NCI-H2227 (cell line): Measurements from ENCODE around the gene CRB1.
A peak's percentile ranks its signal among the peaks of the same experiment; 100 is the strongest.

Source experiments
- DNase-seq: peaks from one replicate; lab custom pipeline; 2025; ENCODE audit not compliant: unreplicated experiment; lab: John Stamatoyannopoulos, UW

CRB1 gene

GRCh38 chr1:197302775-197303174 lies 34.7 kb downstream of the CRB1 start:
- no peak for DNase-seq

- DNase-seq: no peak
Observed at GRCh38 chr1:197303463-197303862, 35.4 kb downstream of the CRB1 start.

DNA sequence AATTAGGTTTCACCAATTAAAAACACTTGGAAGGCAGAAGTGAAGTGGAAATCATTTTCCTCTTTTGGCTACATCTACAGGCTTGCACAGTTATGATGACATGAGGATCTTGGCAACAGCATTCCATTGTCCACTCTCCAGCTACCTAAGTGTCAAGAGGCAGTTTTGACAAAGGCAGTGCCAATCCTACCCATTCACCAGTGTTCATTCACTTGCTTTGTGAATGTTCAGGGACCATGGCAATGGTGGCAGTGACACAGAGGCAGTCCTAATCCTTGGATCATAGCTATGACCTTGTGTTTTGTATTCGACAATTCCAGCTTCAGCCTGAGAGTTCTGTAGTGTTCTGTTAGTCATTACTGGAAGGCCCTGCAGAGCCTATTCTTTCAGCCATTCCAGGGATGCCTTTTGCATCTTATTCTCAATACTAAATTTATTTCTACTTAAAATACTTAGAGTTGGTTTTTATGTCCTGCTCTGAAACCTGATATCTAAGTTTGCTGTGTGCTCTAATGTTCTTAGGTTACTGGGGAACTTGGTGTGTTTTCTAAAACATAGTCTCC lies 36.7 kb downstream of the CRB1 start:
- DNase-seq: no peak

- no peak for DNase-seq
Observed at GRCh38 chr1:197305925-197306324, 37.9 kb downstream of the CRB1 start.

- peak; percentile 30 for DNase-seq
Observed at GRCh38 chr1:197306381-197307062, 38.5 kb downstream of the CRB1 start.

GRCh38 chr1:197307136-197307535 lies 39.1 kb downstream of the CRB1 start:
- no peak for DNase-seq

GRCh38 chr1:197307551-197307950 lies 39.5 kb downstream of the CRB1 start:
- peak; percentile 51 for DNase-seq

- no peak for DNase-seq
Observed at GRCh38 chr1:197311081-197311480, 43.0 kb downstream of the CRB1 start.

DNA sequence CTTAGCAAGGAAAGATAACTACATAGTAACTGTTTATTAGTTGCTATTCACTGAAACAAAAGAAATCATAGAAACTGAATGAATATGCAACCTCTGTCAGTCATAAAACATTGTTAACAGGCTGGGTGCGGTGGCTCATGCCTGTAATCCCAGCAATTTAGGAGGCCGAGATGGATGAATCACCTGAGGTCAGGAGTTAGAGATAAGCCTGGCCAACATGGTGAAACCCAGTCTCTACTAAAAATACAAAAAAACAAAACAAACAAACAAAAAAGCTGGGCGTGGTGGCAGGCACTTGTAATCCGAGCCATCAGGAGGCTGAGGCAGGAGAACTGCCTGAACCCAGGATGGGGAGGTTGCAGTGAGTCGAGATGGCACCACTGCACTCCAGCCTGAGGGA lies 44.1 kb downstream of the CRB1 start:
- no peak for DNase-seq

- DNase-seq: no peak
Observed at GRCh38 chr1:197313713-197314112, 45.7 kb downstream of the CRB1 start.

DNA sequence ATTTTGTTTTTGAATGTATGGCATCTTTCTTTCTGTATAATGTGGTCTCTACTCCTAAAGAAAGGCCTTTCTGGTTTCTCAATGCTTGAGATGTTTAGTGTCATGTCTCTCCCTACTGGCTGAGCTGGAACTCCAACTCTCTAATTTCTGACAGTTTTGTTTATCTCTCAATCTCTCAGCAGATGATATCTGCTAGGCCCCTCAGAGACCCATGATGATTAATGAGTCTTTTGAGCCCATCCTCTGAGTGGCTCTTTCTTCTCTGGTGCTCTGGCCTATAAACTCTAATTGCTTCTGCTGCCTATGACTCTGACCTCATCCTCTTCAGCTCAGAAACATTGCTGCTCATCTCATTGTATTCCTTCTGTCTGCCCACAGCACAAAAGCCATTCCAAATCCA lies 46.6 kb downstream of the CRB1 start:
- peak; percentile 87 for DNase-seq

DNA sequence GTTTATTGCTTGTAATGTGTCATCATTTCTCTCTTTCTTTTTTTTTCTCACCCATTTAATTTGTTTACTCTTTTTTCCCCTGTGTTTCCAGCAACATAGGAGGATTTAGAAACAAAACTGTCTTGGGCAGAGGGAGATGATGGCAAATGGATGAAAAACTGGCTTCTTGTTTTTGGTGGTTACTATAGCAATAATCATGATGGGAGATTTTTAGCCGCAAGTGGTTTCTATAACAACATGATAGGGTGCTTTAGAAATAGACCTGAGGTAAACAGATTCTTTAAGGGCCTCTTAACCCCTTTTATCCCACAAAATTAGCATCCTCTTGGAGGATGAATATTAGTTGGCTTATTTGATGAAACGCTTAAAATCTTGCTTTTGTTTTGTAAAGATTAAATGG lies 51.6 kb downstream of the CRB1 start:
- peak; percentile 44 for DNase-seq

GRCh38 chr1:197320991-197321531 lies 53.0 kb downstream of the CRB1 start:
- DNase-seq: no peak

DNA sequence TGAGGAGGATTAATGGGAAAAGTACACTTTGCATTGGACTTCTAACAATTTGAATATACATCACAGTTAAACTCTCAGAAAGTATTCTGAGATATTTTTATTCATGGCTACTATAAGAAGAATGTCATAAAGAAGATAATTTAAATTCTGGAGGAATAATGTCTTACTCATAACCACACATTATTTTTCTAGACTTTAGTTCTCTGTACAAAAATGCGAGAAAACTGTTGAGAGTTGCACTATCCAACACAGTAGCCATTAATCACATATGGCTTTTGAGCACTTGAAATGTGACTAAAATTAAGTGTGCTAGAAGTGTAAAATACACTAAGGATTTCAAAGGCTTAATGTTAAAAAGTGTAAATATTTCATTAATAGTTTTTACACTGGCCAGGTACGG lies 53.8 kb downstream of the CRB1 start:
- no peak for DNase-seq

DNA sequence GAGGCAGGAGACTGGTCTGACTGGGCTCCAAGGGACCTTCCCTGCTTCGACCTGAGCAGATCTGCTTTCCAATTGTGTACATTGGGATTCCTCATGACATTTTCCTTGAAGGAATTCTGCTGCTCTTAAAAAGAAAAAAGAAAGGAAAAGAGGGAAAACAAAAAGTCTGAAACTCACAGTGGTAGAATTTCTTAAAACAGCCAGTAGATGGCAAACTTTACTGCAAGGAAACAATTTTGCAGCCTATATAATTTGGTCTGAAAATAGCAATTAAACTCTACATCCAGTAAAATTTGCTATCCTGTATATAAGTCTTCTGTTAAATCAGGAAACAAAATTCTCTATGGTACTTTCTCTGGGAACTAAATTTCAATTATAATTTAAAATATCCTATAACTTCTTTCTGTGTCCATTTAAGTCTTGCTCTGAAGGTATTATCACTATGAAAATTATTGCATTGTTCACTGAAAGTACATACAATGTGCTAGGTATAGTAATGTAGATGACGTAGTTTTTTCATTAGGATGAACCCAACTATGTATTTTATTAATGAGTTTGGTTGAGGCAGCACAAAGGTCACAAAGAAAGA lies 59.8 kb downstream of the CRB1 start:
- DNase-seq: peak; percentile 27

- no peak for DNase-seq
Observed at GRCh38 chr1:197330213-197330612, 62.2 kb downstream of the CRB1 start.

- DNase-seq: no peak
Observed at GRCh38 chr1:197331565-197331964, 63.5 kb downstream of the CRB1 start.

GRCh38 chr1:197333041-197333440 lies 65.0 kb downstream of the CRB1 start:
- DNase-seq: no peak

DNA sequence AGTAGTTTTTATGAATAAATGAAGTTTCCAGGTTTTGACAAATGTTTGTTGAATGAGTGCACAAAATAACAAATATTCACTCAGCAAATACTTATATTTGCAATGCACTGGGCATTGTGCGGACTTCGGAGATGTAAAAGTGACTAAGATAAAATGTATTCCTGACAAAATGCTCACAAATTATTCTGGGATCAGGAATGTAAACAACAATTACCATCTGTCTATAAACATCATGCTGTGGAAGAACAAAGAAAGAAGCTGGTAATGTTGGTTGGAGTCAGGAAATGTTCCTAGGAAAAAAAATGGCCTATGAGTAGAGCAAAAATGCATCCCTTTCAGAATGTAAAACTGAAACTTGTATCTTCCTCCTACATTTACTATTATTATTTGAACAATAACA lies 68.5 kb downstream of the CRB1 start:
- DNase-seq: no peak

DNA sequence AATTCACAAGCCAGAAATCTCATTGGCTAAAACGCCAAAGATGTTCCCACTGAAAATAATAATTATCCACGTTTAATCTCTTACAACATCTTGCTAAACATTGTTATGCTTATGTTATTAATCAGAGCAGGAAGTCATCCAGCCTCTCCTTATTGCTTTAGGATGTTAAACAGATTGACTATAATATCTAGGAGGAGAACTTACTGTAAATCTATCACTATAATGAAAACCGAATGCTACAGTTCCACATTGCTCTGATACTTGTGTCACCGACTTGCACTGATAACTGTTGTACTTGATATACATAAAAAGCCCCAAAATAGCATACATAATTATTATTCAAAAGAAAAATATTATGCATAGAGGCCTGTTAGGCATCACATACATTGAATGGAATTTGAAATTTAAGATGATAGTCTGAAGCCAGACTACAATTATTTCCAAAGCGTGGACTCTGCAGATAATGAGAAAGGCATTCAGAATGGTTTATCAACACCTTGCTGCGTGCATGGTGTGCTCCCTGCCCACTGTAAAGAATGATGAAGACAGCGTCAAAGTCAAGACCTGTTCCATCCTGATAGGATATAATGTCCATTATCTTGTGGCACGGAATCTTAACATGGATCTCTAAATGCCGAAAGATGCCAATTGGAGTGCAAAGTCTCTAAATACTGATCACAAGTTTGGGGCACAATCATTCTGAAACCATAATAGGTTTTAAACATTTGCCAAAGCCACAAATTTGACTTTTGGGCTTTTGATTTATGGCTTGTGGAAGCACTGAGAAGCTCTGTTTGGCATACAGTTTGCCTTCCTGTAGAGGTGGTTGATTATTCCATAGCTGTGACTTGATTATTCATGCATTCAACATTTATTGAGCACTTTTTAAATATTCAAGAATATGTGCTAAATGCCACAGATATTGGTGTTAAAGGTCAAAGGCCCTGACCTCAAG lies 71.3 kb downstream of the CRB1 start:
- DNase-seq: no peak

- no peak for DNase-seq
Observed at GRCh38 chr1:197341626-197342025, 73.6 kb downstream of the CRB1 start.
